ENCODE data around the gene GALNT14.

DNA sequence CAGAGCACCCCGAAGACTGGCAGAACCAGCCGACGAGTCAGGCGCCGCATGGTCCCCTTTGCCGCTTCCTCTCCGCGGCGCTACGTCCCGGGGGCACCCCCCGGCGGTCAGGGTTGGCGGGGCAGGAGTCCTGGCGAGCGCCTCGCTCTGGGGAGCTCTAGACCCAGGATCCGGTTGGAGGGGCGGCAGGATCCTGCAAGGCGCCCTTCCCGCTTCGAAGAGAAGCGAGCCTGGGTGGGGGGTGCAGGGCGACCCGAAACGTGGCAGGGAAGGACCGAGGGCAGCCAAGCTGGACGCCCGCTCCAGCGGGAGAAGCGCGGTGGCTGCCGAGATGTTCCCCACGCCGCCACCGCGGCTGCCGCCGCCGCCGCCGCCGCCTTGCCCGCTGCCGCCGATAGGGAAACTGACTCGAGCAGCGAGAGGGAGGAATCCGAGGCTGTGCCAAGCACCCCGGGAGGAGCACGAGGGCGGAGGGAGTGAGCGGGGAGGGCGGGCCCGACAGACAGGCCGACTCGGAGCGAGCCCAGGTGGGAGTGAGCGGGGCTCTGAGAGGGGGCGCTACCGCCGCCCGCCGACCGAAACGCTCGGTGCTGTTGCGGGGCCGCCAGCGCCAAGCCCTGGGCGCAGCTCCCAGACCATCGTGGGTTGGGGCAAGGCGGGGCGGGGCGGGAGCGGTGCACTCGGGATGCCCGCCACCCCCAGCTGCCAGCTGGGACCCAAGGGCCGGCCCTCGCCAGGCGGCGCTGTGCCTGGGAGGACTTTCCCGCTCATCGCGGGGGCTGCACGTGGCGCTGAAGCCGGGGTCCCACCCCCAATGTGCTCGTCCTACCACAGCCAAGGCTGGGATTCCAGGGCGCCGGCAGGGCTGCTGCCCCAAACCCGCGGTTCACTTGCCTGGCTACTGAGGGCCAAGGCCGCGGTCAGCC, at the start of gene GALNT14:
- TF ChIP-seq ILF3 (IDR thresholded peaks at IDR 0.05; ENCODE audit: borderline replicate concordance) (no peak), GABPA (tag; conservative IDR thresholded peaks at IDR 0.05; ENCODE audit: low read depth) (no peak), SP1 (CRISPR knock-in tag; IDR thresholded peaks at IDR 0.05) (no peak), NCOA2 (IDR thresholded peaks at IDR 0.05; ENCODE audit: partially characterized antibody in 2 of 2) (no peak), CCAR2 (IDR thresholded peaks at IDR 0.05; ENCODE audit: low read depth, low read length) (no peak), NR1H2 (CRISPR knock-in tag; IDR thresholded peaks at IDR 0.05) (no peak)
- TF ChIP-seq, protein P1, sequence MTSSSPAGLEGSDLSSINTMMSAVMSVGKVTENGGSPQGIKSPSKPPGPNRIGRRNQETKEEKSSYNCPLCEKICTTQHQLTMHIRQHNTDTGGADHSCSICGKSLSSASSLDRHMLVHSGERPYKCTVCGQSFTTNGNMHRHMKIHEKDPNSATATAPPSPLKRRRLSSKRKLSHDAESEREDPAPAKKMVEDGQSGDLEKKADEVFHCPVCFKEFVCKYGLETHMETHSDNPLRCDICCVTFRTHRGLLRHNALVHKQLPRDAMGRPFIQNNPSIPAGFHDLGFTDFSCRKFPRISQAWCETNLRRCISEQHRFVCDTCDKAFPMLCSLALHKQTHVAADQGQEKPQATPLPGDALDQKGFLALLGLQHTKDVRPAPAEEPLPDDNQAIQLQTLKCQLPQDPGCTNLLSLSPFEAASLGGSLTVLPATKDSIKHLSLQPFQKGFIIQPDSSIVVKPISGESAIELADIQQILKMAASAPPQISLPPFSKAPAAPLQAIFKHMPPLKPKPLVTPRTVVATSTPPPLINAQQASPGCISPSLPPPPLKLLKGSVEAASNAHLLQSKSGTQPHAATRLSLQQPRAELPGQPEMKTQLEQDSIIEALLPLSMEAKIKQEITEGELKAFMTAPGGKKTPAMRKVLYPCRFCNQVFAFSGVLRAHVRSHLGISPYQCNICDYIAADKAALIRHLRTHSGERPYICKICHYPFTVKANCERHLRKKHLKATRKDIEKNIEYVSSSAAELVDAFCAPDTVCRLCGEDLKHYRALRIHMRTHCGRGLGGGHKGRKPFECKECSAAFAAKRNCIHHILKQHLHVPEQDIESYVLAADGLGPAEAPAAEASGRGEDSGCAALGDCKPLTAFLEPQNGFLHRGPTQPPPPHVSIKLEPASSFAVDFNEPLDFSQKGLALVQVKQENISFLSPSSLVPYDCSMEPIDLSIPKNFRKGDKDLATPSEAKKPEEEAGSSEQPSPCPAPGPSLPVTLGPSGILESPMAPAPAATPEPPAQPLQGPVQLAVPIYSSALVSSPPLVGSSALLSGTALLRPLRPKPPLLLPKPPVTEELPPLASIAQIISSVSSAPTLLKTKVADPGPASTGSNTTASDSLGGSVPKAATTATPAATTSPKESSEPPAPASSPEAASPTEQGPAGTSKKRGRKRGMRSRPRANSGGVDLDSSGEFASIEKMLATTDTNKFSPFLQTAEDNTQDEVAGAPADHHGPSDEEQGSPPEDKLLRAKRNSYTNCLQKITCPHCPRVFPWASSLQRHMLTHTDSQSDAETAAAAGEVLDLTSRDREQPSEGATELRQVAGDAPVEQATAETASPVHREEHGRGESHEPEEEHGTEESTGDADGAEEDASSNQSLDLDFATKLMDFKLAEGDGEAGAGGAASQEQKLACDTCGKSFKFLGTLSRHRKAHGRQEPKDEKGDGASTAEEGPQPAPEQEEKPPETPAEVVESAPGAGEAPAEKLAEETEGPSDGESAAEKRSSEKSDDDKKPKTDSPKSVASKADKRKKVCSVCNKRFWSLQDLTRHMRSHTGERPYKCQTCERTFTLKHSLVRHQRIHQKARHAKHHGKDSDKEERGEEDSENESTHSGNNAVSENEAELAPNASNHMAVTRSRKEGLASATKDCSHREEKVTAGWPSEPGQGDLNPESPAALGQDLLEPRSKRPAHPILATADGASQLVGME (CRISPR knock-in tag; IDR thresholded peaks at IDR 0.05) = no peak
- TF ChIP-seq, protein P2, sequence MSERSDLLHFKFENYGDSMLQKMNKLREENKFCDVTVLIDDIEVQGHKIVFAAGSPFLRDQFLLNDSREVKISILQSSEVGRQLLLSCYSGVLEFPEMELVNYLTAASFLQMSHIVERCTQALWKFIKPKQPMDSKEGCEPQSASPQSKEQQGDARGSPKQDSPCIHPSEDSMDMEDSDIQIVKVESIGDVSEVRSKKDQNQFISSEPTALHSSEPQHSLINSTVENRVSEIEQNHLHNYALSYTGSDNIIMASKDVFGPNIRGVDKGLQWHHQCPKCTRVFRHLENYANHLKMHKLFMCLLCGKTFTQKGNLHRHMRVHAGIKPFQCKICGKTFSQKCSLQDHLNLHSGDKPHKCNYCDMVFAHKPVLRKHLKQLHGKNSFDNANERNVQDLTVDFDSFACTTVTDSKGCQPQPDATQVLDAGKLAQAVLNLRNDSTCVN (CRISPR knock-in tag; IDR thresholded peaks at IDR 0.05) = no peak
- TF ChIP-seq, protein P3, sequence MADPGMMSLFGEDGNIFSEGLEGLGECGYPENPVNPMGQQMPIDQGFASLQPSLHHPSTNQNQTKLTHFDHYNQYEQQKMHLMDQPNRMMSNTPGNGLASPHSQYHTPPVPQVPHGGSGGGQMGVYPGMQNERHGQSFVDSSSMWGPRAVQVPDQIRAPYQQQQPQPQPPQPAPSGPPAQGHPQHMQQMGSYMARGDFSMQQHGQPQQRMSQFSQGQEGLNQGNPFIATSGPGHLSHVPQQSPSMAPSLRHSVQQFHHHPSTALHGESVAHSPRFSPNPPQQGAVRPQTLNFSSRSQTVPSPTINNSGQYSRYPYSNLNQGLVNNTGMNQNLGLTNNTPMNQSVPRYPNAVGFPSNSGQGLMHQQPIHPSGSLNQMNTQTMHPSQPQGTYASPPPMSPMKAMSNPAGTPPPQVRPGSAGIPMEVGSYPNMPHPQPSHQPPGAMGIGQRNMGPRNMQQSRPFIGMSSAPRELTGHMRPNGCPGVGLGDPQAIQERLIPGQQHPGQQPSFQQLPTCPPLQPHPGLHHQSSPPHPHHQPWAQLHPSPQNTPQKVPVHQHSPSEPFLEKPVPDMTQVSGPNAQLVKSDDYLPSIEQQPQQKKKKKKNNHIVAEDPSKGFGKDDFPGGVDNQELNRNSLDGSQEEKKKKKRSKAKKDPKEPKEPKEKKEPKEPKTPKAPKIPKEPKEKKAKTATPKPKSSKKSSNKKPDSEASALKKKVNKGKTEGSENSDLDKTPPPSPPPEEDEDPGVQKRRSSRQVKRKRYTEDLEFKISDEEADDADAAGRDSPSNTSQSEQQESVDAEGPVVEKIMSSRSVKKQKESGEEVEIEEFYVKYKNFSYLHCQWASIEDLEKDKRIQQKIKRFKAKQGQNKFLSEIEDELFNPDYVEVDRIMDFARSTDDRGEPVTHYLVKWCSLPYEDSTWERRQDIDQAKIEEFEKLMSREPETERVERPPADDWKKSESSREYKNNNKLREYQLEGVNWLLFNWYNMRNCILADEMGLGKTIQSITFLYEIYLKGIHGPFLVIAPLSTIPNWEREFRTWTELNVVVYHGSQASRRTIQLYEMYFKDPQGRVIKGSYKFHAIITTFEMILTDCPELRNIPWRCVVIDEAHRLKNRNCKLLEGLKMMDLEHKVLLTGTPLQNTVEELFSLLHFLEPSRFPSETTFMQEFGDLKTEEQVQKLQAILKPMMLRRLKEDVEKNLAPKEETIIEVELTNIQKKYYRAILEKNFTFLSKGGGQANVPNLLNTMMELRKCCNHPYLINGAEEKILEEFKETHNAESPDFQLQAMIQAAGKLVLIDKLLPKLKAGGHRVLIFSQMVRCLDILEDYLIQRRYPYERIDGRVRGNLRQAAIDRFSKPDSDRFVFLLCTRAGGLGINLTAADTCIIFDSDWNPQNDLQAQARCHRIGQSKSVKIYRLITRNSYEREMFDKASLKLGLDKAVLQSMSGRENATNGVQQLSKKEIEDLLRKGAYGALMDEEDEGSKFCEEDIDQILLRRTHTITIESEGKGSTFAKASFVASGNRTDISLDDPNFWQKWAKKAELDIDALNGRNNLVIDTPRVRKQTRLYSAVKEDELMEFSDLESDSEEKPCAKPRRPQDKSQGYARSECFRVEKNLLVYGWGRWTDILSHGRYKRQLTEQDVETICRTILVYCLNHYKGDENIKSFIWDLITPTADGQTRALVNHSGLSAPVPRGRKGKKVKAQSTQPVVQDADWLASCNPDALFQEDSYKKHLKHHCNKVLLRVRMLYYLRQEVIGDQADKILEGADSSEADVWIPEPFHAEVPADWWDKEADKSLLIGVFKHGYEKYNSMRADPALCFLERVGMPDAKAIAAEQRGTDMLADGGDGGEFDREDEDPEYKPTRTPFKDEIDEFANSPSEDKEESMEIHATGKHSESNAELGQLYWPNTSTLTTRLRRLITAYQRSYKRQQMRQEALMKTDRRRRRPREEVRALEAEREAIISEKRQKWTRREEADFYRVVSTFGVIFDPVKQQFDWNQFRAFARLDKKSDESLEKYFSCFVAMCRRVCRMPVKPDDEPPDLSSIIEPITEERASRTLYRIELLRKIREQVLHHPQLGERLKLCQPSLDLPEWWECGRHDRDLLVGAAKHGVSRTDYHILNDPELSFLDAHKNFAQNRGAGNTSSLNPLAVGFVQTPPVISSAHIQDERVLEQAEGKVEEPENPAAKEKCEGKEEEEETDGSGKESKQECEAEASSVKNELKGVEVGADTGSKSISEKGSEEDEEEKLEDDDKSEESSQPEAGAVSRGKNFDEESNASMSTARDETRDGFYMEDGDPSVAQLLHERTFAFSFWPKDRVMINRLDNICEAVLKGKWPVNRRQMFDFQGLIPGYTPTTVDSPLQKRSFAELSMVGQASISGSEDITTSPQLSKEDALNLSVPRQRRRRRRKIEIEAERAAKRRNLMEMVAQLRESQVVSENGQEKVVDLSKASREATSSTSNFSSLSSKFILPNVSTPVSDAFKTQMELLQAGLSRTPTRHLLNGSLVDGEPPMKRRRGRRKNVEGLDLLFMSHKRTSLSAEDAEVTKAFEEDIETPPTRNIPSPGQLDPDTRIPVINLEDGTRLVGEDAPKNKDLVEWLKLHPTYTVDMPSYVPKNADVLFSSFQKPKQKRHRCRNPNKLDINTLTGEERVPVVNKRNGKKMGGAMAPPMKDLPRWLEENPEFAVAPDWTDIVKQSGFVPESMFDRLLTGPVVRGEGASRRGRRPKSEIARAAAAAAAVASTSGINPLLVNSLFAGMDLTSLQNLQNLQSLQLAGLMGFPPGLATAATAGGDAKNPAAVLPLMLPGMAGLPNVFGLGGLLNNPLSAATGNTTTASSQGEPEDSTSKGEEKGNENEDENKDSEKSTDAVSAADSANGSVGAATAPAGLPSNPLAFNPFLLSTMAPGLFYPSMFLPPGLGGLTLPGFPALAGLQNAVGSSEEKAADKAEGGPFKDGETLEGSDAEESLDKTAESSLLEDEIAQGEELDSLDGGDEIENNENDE (IDR thresholded peaks at IDR 0.05; ENCODE audit: low read depth, low read length) = no peak
